Activated CD4-positive, alpha-beta T cell treated with anti-CD3 and anti-CD28 coated beads, Interleukin-2, amount 10 ng/mL, durations not matched to agents 7 days and 5 days (primary cell): ENCODE measurements around the gene CRTC3. TPM values are rescaled to one million over a fixed set of nuclear protein-coding genes. Genes with fewer than 3 reads are reported as not detected.

Experiments
- CTCF ChIA-PET: fragments of 350-600 bp; sonication (Branson Sonifier 250); formaldehyde crosslinking; loops from one replicate; lab custom pipeline; 2021; ENCODE audit warnings: antibody characterized with exemption; lab: Charles Lee
- POLR2A ChIA-PET: fragments of 350-600 bp; sonication (Branson Sonifier 250); formaldehyde crosslinking; loops from one replicate; lab custom pipeline; 2021; ENCODE audit warnings: antibody characterized with exemption; lab: Charles Lee
- DNase-seq: peaks from one replicate; pipeline ENCODE4 v3.0.0-alpha.2; 2020
- H3K27ac Mint-ChIP-seq: one replicate; pipeline ENCODE4 v1.8.0; 2021; ENCODE audit warnings: mild to moderate bottlenecking, moderate library complexity, mixed read lengths
- H3K27me3 Mint-ChIP-seq: one replicate; pipeline ENCODE4 v1.8.0; 2021; ENCODE audit warnings: mixed read lengths
- H3K36me3 Mint-ChIP-seq: one replicate; pipeline ENCODE4 v1.8.0; 2021; ENCODE audit warnings: low read depth, mixed read lengths
- H3K4me1 Mint-ChIP-seq: one replicate; pipeline ENCODE4 v1.8.0; 2021; ENCODE audit warnings: mixed read lengths
- H3K4me3 Mint-ChIP-seq: one replicate; pipeline ENCODE4 v1.8.0; 2021; ENCODE audit warnings: mild to moderate bottlenecking, moderate library complexity, mixed read lengths
- H3K9me3 Mint-ChIP-seq: one replicate; pipeline ENCODE4 v1.8.0; 2021; ENCODE audit warnings: mixed read lengths
- total RNA-seq, 2 experiments: library from RNA; stranded (reverse); gene quantifications; one replicate each; pipeline ENCODE4 v1.2.3, GENCODE V29; 2021

Gene CRTC3
- total RNA-seq, 2 experiments from 2014 or later = 85.1 to 90.7 TPM

DNA sequence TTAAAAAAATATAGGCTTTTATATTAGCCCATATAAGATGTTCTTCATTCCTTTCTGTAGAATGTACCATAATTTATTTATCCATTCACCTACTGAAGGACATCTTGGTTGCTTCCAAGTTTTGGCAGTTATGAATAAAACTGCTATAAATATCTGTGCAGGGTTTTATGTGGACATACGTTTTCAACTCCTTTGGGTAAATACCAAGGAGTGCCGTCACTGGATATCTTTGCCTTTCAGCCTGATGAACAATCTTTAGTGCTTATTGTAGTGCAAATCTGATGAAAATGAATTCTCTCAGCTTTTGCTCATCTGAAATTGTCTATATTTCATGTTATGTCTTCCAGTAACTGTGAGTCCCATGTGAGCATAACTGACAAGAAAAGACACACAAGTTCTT is 160.9 kb downstream of the CRTC3 start:
- DNase-seq = no peak
- POLR2A ChIA-PET = no interaction called here
- H3K27me3 Mint-ChIP-seq = no peaks in the 10 kb centered on the region
- peaks cover 65% of the 10 kb centered on the region for H3K4me1 Mint-ChIP-seq
- CTCF ChIA-PET = interaction anchor here (1.9 kb wide), 1 partner anchor 242 kb away, joined by 5 read pairs; the partner anchor contains the start of gene HDDC3
- no peak overlapping the region for H3K4me3 Mint-ChIP-seq
- no peak overlapping the region for H3K27ac Mint-ChIP-seq
- H3K9me3 Mint-ChIP-seq = peaks cover 3% of the 10 kb centered on the region
- H3K36me3 Mint-ChIP-seq = peaks cover 14% of the 10 kb centered on the region

DNA sequence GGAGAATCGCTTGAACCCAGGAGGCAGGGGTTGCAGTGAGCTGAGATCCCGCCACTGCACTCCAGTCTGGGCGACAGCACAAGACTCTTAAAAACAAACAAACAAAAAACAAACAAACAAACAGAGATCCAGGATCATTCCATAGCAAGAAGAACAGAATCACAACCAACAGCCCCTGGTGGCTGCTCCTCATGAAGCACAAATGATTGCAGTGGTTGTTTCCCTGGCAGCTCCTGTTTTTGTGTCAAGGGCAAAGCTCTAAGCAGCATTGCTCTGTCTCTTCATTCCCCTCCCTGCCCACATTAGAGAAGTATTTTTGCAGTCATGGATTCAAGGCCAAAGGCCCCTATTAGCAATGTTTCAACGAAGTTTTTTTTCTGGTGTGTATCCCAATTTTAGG is 161.6 kb downstream of the CRTC3 start:
- H3K9me3 Mint-ChIP-seq = peaks cover 3% of the 10 kb centered on the region
- H3K27ac Mint-ChIP-seq = no peak overlapping the region
- no peak for DNase-seq
- peaks cover 14% of the 10 kb centered on the region for H3K36me3 Mint-ChIP-seq
- H3K4me1 Mint-ChIP-seq = peaks cover 58% of the 10 kb centered on the region
- H3K27me3 Mint-ChIP-seq = no peaks in the 10 kb centered on the region
- ChIA-PET POLR2A (no interaction called here), CTCF (interaction anchor here (1.5 to 1.9 kb wide), 3 partner anchors 10 to 241 kb away, joined by 3 to 5 read pairs (median 3); partner anchors contain the start of gene HDDC3)
- H3K4me3 Mint-ChIP-seq = no peak overlapping the region

DNA sequence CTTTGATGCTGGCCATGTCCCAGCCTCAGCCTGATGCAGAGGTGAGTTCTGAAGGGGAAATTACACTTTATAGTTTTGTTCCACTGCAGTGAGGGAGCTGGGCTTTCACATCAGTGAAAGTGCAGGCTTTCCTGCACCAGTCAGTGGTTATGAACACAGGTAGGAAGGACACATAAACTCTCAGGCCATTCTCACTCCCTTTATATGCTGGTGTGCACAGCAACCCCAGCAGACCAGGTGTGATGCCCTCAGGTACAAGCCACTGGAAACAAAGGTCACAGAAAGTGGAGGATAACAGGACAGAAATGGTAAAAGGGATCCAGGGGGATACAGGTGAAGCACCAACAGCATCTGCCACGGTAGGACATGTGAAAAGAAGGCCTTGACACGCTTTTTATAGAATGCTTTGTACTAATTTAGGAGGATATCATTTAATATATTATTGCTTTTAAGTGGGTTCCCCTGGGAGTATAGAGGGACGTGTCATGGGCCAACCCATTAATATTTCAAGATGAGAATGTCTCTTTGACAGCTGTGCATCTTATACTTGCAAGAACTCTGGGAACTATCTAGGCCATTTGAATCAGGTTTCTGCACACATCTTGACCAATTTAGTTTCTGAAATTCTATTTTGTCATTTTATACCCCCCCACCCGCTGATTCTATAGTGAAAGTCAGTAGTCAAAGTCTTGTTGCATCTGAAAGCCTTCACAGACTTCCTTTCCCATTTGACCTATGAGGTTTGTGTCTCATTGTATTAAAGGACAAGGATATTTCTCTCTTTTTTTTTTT is 162.5 kb downstream of the CRTC3 start:
- no peak overlapping the region for H3K27ac Mint-ChIP-seq
- H3K4me3 Mint-ChIP-seq = no peak overlapping the region
- POLR2A ChIA-PET = no interaction called here
- H3K9me3 Mint-ChIP-seq = peaks cover 3% of the 10 kb centered on the region
- DNase-seq = no peak
- no peaks in the 10 kb centered on the region for H3K27me3 Mint-ChIP-seq
- CTCF ChIA-PET = interaction anchor here (1.0 to 1.9 kb wide), 4 partner anchors 10 to 240 kb away, joined by 3 to 6 read pairs (median 4); partner anchors contain the start of gene HDDC3
- H3K4me1 Mint-ChIP-seq = peaks cover 57% of the 10 kb centered on the region
- peaks cover 14% of the 10 kb centered on the region for H3K36me3 Mint-ChIP-seq

Other genes with a start within 250 kb of the CRTC3 start
- gene ZNF774, start 177.6 kb upstream of the CRTC3 start, total RNA-seq = 1 to 10 TPM; 1.1 to 2.1 TPM
- gene IQGAP1, start 141.7 kb upstream of the CRTC3 start, total RNA-seq = 100 to 1,000 TPM; 222 to 296 TPM
- 10 to 100 TPM; 50.2 to 57.7 TPM for gene BLM, start 187.4 kb downstream of the CRTC3 start, total RNA-seq